ENCODE data around the gene C14orf93. TPM values are rescaled to one million over a fixed set of nuclear protein-coding genes. Genes with fewer than 3 reads are reported as not detected.

The C14orf93 gene
- total RNA-seq, 1 donor from 2014 or later, result 10.2 TPM

Other genes with a start within 250 kb of the C14orf93 start
- 112 and 115 TPM in 2 replicates for gene OXA1L, start 243.5 kb downstream of the C14orf93 start, total RNA-seq
- not detected in 2 replicates for gene SLC7A7, start 194.7 kb downstream of the C14orf93 start, total RNA-seq
- gene MRPL52, start 180.3 kb downstream of the C14orf93 start, total RNA-seq, result 137 and 139 TPM in 2 replicates
- 1.6 and 1.9 TPM in 2 replicates for gene MMP14, start 173.6 kb downstream of the C14orf93 start, total RNA-seq
- 51.0 and 52.5 TPM in 2 replicates for gene LRP10, start 138.4 kb downstream of the C14orf93 start, total RNA-seq
- gene REM2, start 126.9 kb downstream of the C14orf93 start, total RNA-seq, result 0.34 and 0.48 TPM in 2 replicates
- 84.7 and 88.9 TPM in 2 replicates for gene RBM23, start 91.0 kb downstream of the C14orf93 start, total RNA-seq
- 78.8 and 86.6 TPM in 2 replicates for gene PRMT5, start 80.8 kb downstream of the C14orf93 start, total RNA-seq
- gene HAUS4, start 53.1 kb downstream of the C14orf93 start, total RNA-seq, result 54.4 and 60.0 TPM in 2 replicates
- 0.66 and 0.91 TPM in 2 replicates for gene AJUBA, start 27.6 kb downstream of the C14orf93 start, total RNA-seq
- gene PSMB5, start 24.8 kb upstream of the C14orf93 start, total RNA-seq, result 70.8 and 72.4 TPM in 2 replicates
- not detected in 2 replicates for gene PSMB11, start 32.1 kb upstream of the C14orf93 start, total RNA-seq
- 2.6 and 3.0 TPM in 2 replicates for gene CDH24, start 47.4 kb upstream of the C14orf93 start, total RNA-seq
- 201 and 210 TPM in 2 replicates for gene ACIN1, start 85.0 kb upstream of the C14orf93 start, total RNA-seq
- gene C14orf119, start 85.4 kb upstream of the C14orf93 start, total RNA-seq, result 41.2 and 44.4 TPM in 2 replicates
- gene CIROP, start 94.8 kb upstream of the C14orf93 start, total RNA-seq, result not detected in 2 replicates
- 0.09 TPM in 1 of 2 replicates, not detected in the other for gene CEBPE, start 109.1 kb upstream of the C14orf93 start, total RNA-seq
- 1.0 and 2.0 TPM in 2 replicates for gene SLC7A8, start 173.5 kb upstream of the C14orf93 start, total RNA-seq
- not detected in 2 replicates for gene RNF212B, start 227.8 kb upstream of the C14orf93 start, total RNA-seq

All from T-helper 2 cell treated with Interferon-gamma antibody and Interleukin-4, amounts not matched to agents 100 ng/mL and 5 ng/mL, for 36 hours (primary cell).